ENCODE data around the gene HDAC10.
A peak's percentile ranks its signal among the peaks of the same experiment; 100 is the strongest.

HDAC10 gene

GRCh38 chr22:50233223-50233622, 17.8 kb downstream of the HDAC10 start:
- DNase-seq = no peak

- no peak for DNase-seq
Measured at GRCh38 chr22:50232481-50233151, 18.4 kb downstream of the HDAC10 start.

GRCh38 chr22:50229370-50229769, 21.7 kb downstream of the HDAC10 start:
- no peak for DNase-seq

GRCh38 chr22:50228366-50228765, 22.7 kb downstream of the HDAC10 start:
- DNase-seq = no peak

GRCh38 chr22:50227579-50228215, 23.4 kb downstream of the HDAC10 start:
- no peak for DNase-seq

GRCh38 chr22:50226875-50227165, 24.2 kb downstream of the HDAC10 start:
- DNase-seq = no peak

GRCh38 chr22:50226063-50226874, 24.8 kb downstream of the HDAC10 start:
- no peak for DNase-seq

GRCh38 chr22:50225200-50225969, 25.7 kb downstream of the HDAC10 start:
- DNase-seq = no peak

GRCh38 chr22:50224071-50224470, 27.0 kb downstream of the HDAC10 start:
- DNase-seq = no peak

GRCh38 chr22:50222508-50222907, 28.6 kb downstream of the HDAC10 start:
- DNase-seq = no peak

GRCh38 chr22:50221410-50222300, 29.4 kb downstream of the HDAC10 start:
- DNase-seq = no peak

- DNase-seq = no peak
Measured at GRCh38 chr22:50220603-50221409, 30.3 kb downstream of the HDAC10 start.

GRCh38 chr22:50219800-50220602, 31.1 kb downstream of the HDAC10 start:
- DNase-seq = no peak

- peak; percentile 37 for DNase-seq
Measured at GRCh38 chr22:50218996-50219727, 31.9 kb downstream of the HDAC10 start.

GRCh38 chr22:50218153-50218995, 32.7 kb downstream of the HDAC10 start:
- DNase-seq = no peak

- DNase-seq = no peak
Measured at GRCh38 chr22:50217543-50218152, 33.4 kb downstream of the HDAC10 start.

GRCh38 chr22:50216684-50217520, 34.2 kb downstream of the HDAC10 start:
- DNase-seq = no peak

Data from OCI-M1 (cell line).